Smooth muscle cell of the brain vasculature (primary cell): ENCODE results near the gene LINGO3.
A peak's percentile ranks its signal among the peaks of the same experiment; 100 is the strongest.

Experiments
- DNase-seq: peaks from one replicate; pipeline ENCODE4 v3.0.0-alpha.2; 2012; ENCODE audit warnings: low read depth, low spot score

LINGO3 gene

GRCh38 chr19:2328401-2329148 lies 20.6 kb upstream of the LINGO3 start, which contains the start of the genes LSM7 and SPPL2B:
LSM7 (minus strand) TSS chr19:2328586; CDS start chr19:2328566, 20 bp downstream.
SPPL2B (plus strand) TSS chr19:2328684; CDS start chr19:2328710, 26 bp downstream.
- DNase-seq = peak; percentile 68

GRCh38 chr19:2327773-2328400 lies 19.9 kb upstream of the LINGO3 start:
- no peak for DNase-seq

- no peak for DNase-seq
Observed at GRCh38 chr19:2326699-2327360, 18.9 kb upstream of the LINGO3 start.

- DNase-seq = no peak
Observed at GRCh38 chr19:2325281-2326046, 17.5 kb upstream of the LINGO3 start.

GRCh38 chr19:2324220-2324948 lies 16.4 kb upstream of the LINGO3 start:
- no peak for DNase-seq

- no peak for DNase-seq
Observed at GRCh38 chr19:2323707-2324106, 15.8 kb upstream of the LINGO3 start.

- no peak for DNase-seq
Observed at GRCh38 chr19:2321565-2322283, 13.8 kb upstream of the LINGO3 start.

GRCh38 chr19:2320939-2321338 lies 13.0 kb upstream of the LINGO3 start:
- no peak for DNase-seq

GRCh38 chr19:2320049-2320448 lies 12.1 kb upstream of the LINGO3 start:
- DNase-seq = no peak

- no peak for DNase-seq
Observed at GRCh38 chr19:2319551-2319950, 11.6 kb upstream of the LINGO3 start.

- no peak for DNase-seq
Observed at GRCh38 chr19:2318923-2319322, 11.0 kb upstream of the LINGO3 start.

- no peak for DNase-seq
Observed at GRCh38 chr19:2317756-2318155, 9.8 kb upstream of the LINGO3 start.

- no peak for DNase-seq
Observed at GRCh38 chr19:2317300-2317699, 9.3 kb upstream of the LINGO3 start.

- DNase-seq = no peak
Observed at GRCh38 chr19:2315818-2316353, 7.9 kb upstream of the LINGO3 start.

- DNase-seq = no peak
Observed at GRCh38 chr19:2315121-2315817, 7.3 kb upstream of the LINGO3 start.

GRCh38 chr19:2312820-2313501 lies 5.0 kb upstream of the LINGO3 start:
- DNase-seq = no peak

- no peak for DNase-seq
Observed at GRCh38 chr19:2311093-2311492, 3.1 kb upstream of the LINGO3 start.

- DNase-seq = no peak
Observed at GRCh38 chr19:2309734-2310362, 1.9 kb upstream of the LINGO3 start.
